Dermis blood vessel endothelial cell (primary cell): ENCODE data around the gene FRMD4A. TPM values are rescaled to one million over a fixed set of nuclear protein-coding genes. Genes with fewer than 3 reads are reported as not detected.

Experiments
- DNase-seq: peaks from one replicate; pipeline ENCODE4 v3.0.0; 2010
- total RNA-seq: library from RNA; depleted of rRNA; stranded (reverse); fragments of >200 nt; gene quantifications from 2 replicates; pipeline ENCODE4 v1.2.3, GENCODE V29; 2014

FRMD4A gene
- total RNA-seq, 1 donor from 2014 or later: 42.0 TPM

DNA sequence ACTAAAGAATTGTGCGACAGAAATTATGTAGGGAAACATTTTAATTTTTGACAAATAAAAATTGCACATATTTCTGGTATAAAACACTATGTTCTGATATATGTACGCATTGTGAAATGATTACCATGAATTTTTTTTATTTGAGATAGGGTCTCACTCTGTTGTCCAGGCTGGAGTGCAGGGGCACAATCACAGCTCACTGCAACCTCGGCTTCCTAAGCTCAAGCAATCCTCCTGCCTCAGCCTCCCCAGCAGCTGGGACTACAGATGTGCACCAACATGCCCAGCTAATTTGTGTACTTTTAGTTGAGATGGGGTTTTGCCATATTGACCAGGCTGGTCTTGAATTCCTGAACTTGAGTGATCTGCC lies 149.2 kb downstream of the FRMD4A start:
- no peak for DNase-seq

GRCh38 chr10:14180911-14181566 lies 149.7 kb downstream of the FRMD4A start:
- peak; percentile 11 for DNase-seq

- DNase-seq: no peak
These were observed 151.5 kb downstream of the FRMD4A start for GRCh38 chr10:14179251-14179650.

GRCh38 chr10:14173706-14174594 lies 156.8 kb downstream of the FRMD4A start:
- DNase-seq: peak; percentile 28

DNA sequence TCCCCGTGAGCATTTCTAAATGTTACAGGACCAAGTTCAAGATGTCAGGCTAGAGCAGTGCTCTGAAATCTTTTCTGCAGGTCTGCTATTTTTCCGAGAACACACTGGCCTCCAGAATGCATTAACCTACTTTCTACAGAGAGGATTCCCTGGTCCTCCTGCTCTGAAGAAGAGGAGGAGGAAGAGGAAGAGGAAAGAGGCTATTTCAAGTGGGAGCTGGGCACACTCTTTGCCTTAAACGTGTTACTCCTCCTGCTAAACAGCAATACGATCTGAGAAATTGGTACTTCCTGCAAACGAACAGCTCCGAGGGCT lies 157.4 kb downstream of the FRMD4A start:
- DNase-seq: no peak

- DNase-seq: no peak
These were observed 158.3 kb downstream of the FRMD4A start for GRCh38 chr10:14172336-14172950.

GRCh38 chr10:14171336-14171735 lies 159.4 kb downstream of the FRMD4A start:
- DNase-seq: no peak

DNA sequence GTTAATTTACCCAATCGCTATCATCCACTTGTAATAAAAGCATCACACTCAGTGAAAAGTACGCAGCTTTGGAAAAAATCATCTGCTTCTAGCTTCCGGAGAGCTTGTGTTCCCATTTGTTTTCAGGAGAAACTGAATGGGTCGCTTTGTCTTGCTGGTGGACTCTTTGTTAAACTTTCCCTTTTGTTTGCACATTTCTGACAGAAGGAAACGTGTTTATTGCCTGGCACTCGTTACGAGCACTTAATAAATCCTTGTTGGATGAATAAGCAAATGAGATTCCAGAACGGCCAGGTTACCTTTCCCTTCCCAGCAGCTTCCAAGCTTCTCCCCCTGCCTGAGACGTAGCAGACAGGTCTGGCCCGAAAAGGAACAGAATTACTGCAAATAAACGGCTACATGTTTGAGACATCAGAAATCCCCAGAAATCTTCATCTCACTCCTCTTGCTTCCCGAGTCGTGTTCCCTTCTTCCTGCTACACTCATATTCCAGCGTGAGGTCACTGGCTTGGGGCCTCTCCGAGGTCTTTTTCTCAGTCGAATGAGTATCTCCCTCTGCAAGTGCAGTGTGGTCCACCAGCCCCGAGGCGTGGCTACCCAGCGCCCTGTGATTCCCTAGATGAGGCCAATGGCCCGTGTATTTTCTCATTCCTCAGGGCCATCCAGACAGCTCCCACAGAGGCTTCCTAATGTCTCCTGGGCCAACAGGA lies 167.2 kb downstream of the FRMD4A start:
- no peak for DNase-seq

- no peak for DNase-seq
These were observed 167.9 kb downstream of the FRMD4A start for GRCh38 chr10:14162629-14163344.

DNA sequence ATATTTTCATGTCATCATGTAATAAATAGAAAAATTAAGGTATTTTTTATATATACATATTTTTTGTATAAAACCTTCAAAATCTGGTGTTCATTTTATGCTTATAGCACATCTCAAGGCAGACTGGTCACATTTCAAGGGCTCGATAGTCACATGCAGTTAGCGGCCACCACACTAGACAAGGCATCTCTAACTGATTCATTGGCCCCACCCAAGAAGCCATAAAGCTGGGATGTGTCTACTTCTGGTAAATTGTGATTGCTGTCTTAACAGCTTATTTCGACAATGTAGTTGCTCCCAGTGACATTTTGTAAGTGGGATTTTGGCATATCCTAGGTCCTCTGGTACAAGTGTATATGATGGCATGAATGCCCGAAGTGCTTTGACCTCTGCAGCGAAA lies 168.7 kb downstream of the FRMD4A start:
- no peak for DNase-seq

GRCh38 chr10:14160299-14160698 lies 170.4 kb downstream of the FRMD4A start:
- DNase-seq: no peak

- no peak for DNase-seq
These were observed 172.1 kb downstream of the FRMD4A start for GRCh38 chr10:14158575-14158974.

GRCh38 chr10:14156104-14156503 lies 174.6 kb downstream of the FRMD4A start:
- no peak for DNase-seq

- peak; percentile 22 for DNase-seq
These were observed 177.1 kb downstream of the FRMD4A start for GRCh38 chr10:14153570-14154055.

DNA sequence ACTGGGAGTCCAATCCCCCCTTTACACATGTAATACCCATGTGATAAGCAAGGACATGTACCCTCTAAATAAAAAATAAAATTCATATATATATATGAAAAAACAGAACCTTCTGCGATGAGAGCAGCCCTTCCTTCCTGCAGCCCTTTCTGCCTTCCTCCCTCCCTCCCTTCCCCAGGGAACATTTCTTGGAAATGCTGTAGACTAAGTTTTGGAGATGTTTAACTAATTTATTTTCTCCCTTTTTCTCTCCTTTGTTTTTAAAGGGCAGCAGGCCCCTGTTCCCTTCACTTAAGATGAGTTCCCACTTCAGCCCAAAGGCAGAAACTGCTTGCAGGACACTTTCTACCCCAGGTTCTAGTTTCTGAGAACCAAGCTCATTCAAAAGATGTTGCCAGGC lies 179.2 kb downstream of the FRMD4A start:
- no peak for DNase-seq

DNA sequence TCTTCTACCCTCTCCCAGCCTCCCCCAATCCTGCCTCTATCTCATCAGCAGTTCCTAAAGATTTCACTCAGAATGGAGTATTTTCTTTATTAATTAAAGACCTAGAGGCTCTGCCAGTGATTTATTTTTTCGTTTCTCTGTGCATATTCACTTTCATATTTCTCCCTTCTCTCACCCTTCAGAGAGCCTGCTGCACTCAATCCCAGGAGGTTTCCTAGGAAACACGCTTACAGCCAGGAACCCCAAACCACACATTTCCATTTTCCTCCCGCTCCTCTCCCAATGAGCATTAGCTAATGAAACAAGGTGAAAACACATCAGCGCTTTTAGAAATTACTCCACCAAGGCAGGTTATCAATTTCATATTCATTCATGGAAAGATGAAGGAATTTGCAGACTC lies 180.2 kb downstream of the FRMD4A start:
- DNase-seq: no peak

DNA sequence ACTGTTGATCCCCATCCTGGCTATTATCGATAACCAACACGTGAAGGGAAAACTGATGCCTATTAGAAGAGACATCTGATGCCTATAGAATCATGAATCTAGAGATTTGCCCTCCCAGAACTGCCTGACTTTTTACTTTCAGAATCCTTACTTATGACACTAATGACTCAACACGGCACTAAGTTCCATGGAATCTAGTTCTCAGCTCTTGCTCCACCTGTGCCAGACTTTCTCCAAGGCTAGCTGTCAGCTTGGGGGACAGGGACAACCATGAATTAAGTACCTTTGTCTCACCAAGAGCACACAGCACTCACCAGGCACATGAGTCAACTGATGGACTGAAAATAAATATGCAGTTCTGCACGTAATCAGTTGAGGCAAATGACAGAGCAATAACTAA lies 184.2 kb downstream of the FRMD4A start:
- no peak for DNase-seq

GRCh38 chr10:14146025-14146424 lies 184.7 kb downstream of the FRMD4A start:
- DNase-seq: no peak

DNA sequence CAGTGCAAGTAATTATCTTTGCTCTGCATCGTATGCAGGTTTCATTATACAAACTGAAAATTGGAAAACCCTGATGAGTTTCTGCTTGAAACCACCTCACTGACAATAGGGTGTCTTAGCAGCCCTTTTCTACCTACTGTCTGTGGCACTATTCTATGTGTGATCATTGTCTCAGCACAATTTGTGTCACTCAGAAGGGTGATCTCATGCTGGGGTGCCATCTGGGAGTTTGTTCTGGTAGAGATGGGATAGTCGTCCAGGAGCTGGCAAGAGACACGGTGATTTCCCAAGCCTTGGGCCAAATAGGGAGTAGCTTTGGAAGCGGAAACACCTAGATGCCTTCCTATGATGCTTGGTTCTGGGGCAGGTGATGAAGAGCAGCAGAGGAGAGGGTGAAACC lies 186.3 kb downstream of the FRMD4A start:
- no peak for DNase-seq

DNA sequence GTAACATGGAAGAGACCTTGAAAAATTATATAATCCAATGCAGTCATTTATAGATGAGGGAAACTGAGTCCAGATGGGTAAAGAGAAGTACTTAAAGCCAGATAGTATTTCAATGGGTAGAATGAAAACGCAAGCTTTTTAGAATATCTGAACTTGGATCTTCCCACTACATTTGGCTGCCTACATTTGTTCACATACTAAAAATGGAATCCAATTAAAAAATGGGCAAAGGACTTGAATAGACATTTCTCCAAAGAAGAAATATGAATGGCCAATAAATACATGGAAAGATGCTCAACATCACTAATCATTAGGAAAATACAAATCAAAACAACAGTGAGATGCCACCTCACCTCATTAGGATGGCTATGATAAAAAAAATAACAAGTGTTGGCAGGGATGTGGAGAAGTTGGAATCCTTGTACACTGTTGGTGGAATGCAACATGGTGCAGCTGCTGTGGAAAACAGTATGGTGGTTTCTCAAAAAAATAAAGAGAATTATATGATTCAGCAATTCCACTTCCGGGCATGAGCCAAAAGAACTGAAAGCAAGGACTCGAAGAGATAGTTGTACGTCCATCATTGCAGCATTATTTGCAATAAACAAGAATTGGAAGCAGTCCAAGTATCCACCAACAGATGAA lies 188.0 kb downstream of the FRMD4A start:
- no peak for DNase-seq

DNA sequence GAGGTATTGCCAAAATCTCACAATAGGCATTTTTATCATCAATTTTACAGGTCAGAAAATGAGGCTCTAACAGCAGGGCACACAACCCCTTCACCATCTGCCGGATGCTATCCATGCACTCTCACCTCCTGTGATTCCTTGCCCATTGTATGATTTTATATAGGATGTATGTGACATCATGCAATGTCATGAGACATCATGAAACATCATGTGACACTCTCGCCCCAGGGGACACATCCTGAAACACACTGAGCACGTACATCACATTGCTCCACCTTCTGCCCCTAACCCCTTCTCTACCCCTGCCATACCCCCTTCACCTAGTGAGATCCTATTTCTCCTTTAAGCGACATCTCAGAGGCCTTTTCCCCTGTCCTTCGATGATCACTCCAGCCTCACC lies 189.4 kb downstream of the FRMD4A start:
- DNase-seq: no peak

DNA sequence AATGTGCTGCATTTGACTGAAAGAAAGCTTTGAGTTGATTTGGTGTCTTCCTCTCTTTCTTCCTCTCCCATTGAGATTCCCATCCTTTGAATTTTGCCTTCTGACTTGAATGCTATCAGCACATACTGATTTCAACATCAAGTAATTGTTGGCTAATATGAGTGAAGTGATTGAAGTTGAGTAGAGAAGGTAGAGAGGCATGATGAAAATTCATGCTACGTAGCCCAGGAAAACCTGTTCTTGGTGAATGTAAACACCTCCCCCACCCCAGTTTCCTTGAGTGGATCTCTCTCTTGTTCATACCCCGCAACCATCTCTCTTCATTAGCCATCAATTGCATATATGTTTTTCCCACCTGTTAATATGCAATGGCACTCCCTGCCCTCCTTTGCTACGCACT lies 193.3 kb downstream of the FRMD4A start:
- no peak for DNase-seq
